Vagina (tissue), 2 donors: ENCODE data around the gene CCDC194.

Experiments
- CTCF ChIP-seq, 3 experiments: fragments of 450-650 bp in 2 of 3; fragments of 200-600 bp in 1 of 3; sonication (generic) in 1 of 3; IDR thresholded peaks; one replicate each; pipeline ENCODE4 v1.5.1; 2017 to 2019; ENCODE audit warnings: antibody characterized with exemption in 3 of 3, mild to moderate bottlenecking in 2 of 3, moderate library complexity in 2 of 3
- POLR2A ChIP-seq, 2 donors: fragments of 450-650 bp; IDR thresholded peaks; one replicate each; pipeline ENCODE4 v1.6.1; 2017; ENCODE audit warnings: antibody characterized with exemption in 2 of 2, mild to moderate bottlenecking in 2 of 2, moderate library complexity in 2 of 2
- POLR2AphosphoS5 ChIP-seq, 2 donors: sonication (generic); formaldehyde crosslinking; IDR thresholded peaks; one replicate each; pipeline ENCODE4 v1.9.0; 2017; ENCODE audit warnings: antibody characterized with exemption in 2 of 2, mild to moderate bottlenecking in 2 of 2, low read depth in 1 of 2; ENCODE audit not compliant: insufficient read depth in 1 of 2

- TF ChIP-seq POLR2A (IDR thresholded peaks at IDR 0.05), result no peak
- peak; percentile 57 to 64 (median 61) for TF ChIP-seq CTCF (IDR thresholded peaks at IDR 0.05)
- TF ChIP-seq POLR2AphosphoS5 (IDR thresholded peaks at IDR 0.05; ENCODE audit: insufficient read depth in 1 of 2, low read depth in 1 of 2), result peak in 1 of 2 donors; percentile 52
Observed at GRCh38 chr19:17390665-17391370, 3.2 kb downstream of the CCDC194 start.
